GM18867 (cell line): ENCODE results near the gene DNAH10.
"Not testable (repeated sequence)": the region's sequence is repeated elsewhere in the genome, so short reads cannot be mapped to it uniquely, and the experiment has no call there.

Experiments used
- ATAC-seq: cut with Tn5 transposase; IDR thresholded peaks from one replicate; pipeline ENCODE4 v1.9.1; 2021; ENCODE audit warnings: mild to moderate bottlenecking, moderate library complexity; ENCODE audit not compliant: unreplicated experiment

The DNAH10 gene

GRCh38 chr12:123903301-123904065, 141.4 kb downstream of the DNAH10 start:
- ATAC-seq = no peak

DNA sequence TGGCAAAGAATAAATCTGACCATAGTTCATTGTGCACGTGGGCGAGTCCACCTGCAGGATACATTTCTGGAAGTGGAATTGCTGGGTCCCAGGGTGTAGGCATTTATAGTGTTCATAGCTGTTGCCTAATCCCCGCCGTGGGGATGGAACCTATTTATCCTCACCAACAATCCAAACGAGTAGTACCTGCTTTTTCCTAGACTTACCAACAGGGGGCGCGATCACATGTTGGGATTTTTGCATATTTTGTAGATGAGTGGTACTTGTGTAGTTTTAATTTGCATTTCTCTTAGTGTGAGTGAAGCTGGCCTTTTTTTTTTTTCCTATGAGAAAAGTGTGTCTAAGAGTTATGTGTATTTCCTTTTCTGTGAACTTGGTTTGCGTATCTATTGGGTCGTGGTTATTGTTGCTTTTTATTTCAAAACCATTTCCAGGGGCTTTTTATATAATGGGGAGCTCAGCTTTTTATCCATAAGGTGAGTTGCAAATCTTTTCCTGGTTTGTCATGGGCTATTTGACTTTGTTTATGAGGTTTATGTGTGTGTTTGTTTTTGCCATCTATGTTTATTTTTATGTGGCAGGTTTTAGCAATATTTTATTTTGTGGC, 143.3 kb downstream of the DNAH10 start:
- ATAC-seq = no peak

- no peak for ATAC-seq
These were observed 144.8 kb downstream of the DNAH10 start for GRCh38 chr12:123906711-123907420.

- no peak for ATAC-seq
These were observed 145.8 kb downstream of the DNAH10 start for GRCh38 chr12:123907726-123908476.

DNA sequence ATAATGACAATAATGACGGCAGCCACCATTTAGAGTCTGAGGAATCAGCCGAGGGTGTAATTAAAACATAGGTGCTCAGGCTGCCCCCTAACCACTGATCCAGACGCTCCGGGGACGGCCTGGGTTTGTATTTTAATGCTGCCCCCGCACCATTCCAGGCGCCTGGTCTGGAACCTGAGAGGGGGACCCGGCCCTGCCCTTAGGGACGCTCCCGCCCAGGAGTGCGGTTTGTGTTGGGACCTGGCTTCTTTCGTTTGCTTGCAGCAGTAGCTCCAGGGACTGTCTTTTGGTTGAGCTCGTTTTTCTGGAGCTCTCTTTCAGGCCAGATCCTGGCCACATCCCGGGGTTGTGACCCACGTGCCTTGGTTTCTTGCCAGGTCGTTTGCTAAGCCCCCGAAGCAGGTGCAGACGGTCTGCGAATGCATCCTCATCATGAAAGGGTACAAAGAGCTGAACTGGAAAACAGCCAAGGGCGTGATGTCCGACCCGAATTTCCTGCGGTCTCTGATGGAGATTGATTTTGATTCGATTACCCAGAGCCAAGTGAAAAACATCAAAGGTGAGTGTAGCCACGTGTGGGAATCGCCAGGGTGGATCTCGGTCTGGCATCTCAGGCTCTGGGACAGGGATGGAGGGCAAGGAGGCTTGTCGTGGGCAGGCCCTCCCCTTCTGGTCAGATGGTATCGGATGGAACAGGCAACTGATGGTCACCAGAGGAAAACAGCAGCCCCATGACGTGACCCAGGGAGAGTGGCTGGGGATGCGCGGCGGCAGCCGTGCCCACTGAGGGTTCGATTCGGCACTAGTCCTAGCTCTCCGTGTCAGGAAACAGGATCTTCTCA, 147.0 kb downstream of the DNAH10 start:
- no peak for ATAC-seq

- no peak for ATAC-seq
These were observed 148.0 kb downstream of the DNAH10 start for GRCh38 chr12:123910057-123910456.

- ATAC-seq = no peak
These were observed 148.7 kb downstream of the DNAH10 start for GRCh38 chr12:123910761-123911193.

DNA sequence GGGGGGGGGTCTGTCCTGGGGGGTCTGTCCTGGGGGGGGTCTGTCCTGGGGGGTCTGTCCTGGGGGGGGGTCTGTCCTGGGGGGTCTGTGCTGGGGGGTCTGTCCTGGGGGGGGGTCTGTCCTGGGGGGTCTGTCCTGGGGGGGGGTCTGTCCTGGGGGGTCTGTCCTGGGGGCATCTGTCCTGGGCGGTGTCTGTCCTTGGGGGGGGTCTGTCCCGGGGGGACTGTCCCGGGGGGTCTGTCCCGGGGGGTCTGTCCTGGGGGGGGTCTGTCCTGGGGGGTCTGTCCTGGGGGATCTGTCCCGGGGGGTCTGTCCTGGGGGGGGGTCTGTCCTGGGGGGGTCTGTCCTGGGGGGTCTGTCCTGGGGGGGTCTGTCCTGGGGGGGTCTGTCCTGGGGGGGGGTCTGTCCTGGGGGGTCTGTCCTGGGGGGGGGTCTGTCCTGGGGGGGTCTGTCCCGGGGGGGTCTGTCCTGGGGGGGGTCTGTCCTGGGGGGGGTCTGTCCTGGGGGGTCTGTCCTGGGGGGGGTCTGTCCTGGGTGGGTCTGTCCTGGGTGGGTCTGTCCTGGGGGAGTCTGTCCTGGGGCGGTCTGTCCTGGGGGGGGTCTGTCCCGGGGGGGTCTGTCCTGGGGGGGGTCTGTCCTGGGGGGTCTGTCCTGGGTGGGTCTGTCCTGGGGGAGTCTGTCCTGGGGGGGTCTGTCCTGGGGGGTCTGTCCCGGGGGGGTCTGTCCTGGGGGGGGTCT, 149.7 kb downstream of the DNAH10 start:
- not testable (repeated sequence) for ATAC-seq

GRCh38 chr12:123912415-123913380, 150.6 kb downstream of the DNAH10 start:
- ATAC-seq = no peak

- no peak for ATAC-seq
These were observed 152.7 kb downstream of the DNAH10 start for GRCh38 chr12:123914726-123915333.

GRCh38 chr12:123916729-123917128, 154.6 kb downstream of the DNAH10 start:
- no peak for ATAC-seq

DNA sequence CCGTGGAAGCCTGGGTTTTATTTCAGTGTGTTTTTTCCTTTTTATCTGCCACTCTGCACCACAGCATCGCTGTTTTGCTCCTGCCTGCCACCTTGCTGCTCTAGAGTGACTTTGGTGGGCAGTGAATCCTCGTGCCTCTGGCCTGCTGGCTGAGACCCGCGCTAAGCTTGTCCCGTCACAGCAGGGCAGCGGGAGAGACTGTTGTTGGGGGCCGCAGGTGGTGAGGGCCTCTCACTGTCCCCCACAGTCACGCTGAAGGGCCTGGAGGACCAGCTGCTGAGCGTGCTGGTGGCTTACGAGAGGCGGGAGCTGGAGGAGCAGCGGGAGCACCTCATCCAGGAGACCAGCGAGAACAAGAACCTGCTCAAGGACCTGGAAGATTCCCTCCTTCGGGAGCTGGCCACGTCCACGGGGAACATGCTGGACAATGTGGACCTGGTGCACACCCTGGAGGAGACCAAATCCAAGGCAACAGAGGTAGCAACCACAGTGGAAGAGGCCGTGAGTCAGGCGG, 155.3 kb downstream of the DNAH10 start:
- no peak for ATAC-seq

GRCh38 chr12:123919980-123920360, 157.9 kb downstream of the DNAH10 start:
- no peak for ATAC-seq

GRCh38 chr12:123923038-123923437, 160.9 kb downstream of the DNAH10 start:
- ATAC-seq = no peak

DNA sequence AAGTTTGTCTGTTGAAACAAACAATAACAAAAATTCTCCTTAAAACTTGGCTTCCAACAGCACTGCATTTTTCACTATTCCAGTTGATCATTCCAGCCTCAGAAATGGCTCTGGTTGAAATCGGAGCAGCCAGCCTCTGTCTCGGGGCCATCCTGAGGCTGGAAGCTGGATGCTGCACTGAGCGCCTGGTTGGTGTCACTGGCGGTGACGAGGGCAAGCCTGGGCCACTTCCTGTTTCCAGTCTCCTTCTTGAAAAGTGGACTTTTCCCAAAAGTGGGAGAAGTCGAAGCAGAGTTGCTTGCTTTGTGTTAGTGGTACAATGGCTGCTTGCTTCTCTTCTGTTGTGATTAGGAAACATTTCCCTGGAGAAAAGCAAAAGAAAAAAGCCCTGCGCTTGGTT, 161.8 kb downstream of the DNAH10 start:
- ATAC-seq = no peak

GRCh38 chr12:123924539-123924938, 162.4 kb downstream of the DNAH10 start:
- no peak for ATAC-seq

GRCh38 chr12:123928274-123928865, 166.3 kb downstream of the DNAH10 start:
- ATAC-seq = no peak
